GM12878 (cell line): Measurements from ENCODE around the gene PPDPF.

Experiments
- CBX3 ChIP-seq: fragments of 200-600 bp; sonication (generic); IDR thresholded peaks from 2 replicates; pipeline ENCODE4 v1.6.1; 2016; ENCODE audit warnings: low read depth, borderline replicate concordance
- EZH2 ChIP-seq: IDR thresholded peaks from 2 replicates; pipeline ENCODE4 v1.6.1; 2012; ENCODE audit warnings: low read depth, mild to moderate bottlenecking, control low read depth, inconsistent platforms, low read length, borderline replicate concordance; ENCODE audit not compliant: control insufficient read depth
- MXI1 ChIP-seq: fragments of 150-350 bp; IDR thresholded peaks from 2 replicates; pipeline ENCODE4 v1.6.1; 2011; ENCODE audit warnings: low read depth, mild to moderate bottlenecking, inconsistent platforms, low read length, improper control_type of control experiment
- NR2C2 ChIP-seq: IDR thresholded peaks from 2 replicates; pipeline ENCODE4 v1.6.1; 2011; ENCODE audit warnings: borderline replicate concordance, low read depth; ENCODE audit not compliant: control insufficient read depth, insufficient read length
- POLR2A ChIP-seq: IDR thresholded peaks from 2 replicates; pipeline ENCODE4 v1.6.1; 2011; ENCODE audit warnings: low read depth, mild to moderate bottlenecking, low read length
- POLR2AphosphoS5 ChIP-seq: IDR thresholded peaks from 2 replicates; pipeline ENCODE4 v1.6.1; 2011; ENCODE audit warnings: mild to moderate bottlenecking, low read length, inconsistent platforms
- RCOR1 ChIP-seq: conservative IDR thresholded peaks from 2 replicates; pipeline ENCODE4 v1.6.1; 2012; ENCODE audit warnings: low read depth, low read length, improper control_type of control experiment
- SMARCA5 ChIP-seq: fragments of 450-650 bp; IDR thresholded peaks from 2 replicates; pipeline ENCODE4 v1.6.1; 2017; ENCODE audit warnings: mild to moderate bottlenecking
- SMC3 ChIP-seq: IDR thresholded peaks from 2 replicates; pipeline ENCODE4 v1.6.1; 2011; ENCODE audit warnings: low read length, improper control_type of control experiment, borderline replicate concordance
- SP1 ChIP-seq: IDR thresholded peaks from one replicate; pipeline ENCODE4 v1.6.1; 2011; ENCODE audit warnings: low read depth, low read length
- USF1 ChIP-seq: IDR thresholded peaks from 2 replicates; pipeline ENCODE4 v1.6.1; 2011; ENCODE audit warnings: borderline replicate concordance, low read depth, mild to moderate bottlenecking, moderate library complexity, mixed read lengths, low read length; ENCODE audit not compliant: insufficient read depth; ENCODE audit errors: extremely low read length
- ZNF687 ChIP-seq: fragments of 450-650 bp; IDR thresholded peaks from 2 replicates; pipeline ENCODE4 v1.6.1; 2017; ENCODE audit warnings: mild to moderate bottlenecking, moderate library complexity
- TF ChIP-seq, protein P1 (sequence below): IDR thresholded peaks from 2 replicates; pipeline ENCODE4 v1.6.1; 2011; ENCODE audit warnings: low read depth, low read length, improper control_type of control experiment, borderline replicate concordance

GRCh38 chr20:63541371-63541770, 20.8 kb downstream of the PPDPF start:
- no peak for TF ChIP-seq RCOR1
- no peak for TF ChIP-seq USF1
- TF ChIP-seq CBX3: no peak
- no peak for TF ChIP-seq MXI1
- no peak for TF ChIP-seq POLR2A
- TF ChIP-seq EZH2: no peak
- no peak for TF ChIP-seq ZNF687
- TF ChIP-seq, protein P1, sequence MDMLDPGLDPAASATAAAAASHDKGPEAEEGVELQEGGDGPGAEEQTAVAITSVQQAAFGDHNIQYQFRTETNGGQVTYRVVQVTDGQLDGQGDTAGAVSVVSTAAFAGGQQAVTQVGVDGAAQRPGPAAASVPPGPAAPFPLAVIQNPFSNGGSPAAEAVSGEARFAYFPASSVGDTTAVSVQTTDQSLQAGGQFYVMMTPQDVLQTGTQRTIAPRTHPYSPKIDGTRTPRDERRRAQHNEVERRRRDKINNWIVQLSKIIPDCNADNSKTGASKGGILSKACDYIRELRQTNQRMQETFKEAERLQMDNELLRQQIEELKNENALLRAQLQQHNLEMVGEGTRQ: no peak
- no peak for TF ChIP-seq SMC3
- TF ChIP-seq POLR2AphosphoS5: no peak
- no peak for TF ChIP-seq SP1
- TF ChIP-seq SMARCA5: no peak
- TF ChIP-seq NR2C2: no peak
